ENCODE data around the gene TRPM6. TPM values are rescaled to one million over a fixed set of nuclear protein-coding genes. Genes with fewer than 3 reads are reported as not detected.

The TRPM6 gene
- total and polyA plus RNA-seq, 2 experiments from 2014 or later = not detected

GRCh38 chr9:74800226-74800625 is 87.5 kb downstream of the TRPM6 start:
- Histone ChIP-seq H2AFZ (no peak overlapping the region), H3K27me3 (replicated peaks; ENCODE audit: insufficient read depth) (peaks cover 12% of the 10 kb centered on the region; the same call in 1 of the 2 replicates), H3K4me3 (no peak overlapping the region), H3K4me1 (ENCODE audit: insufficient read depth) (no peaks in the 10 kb centered on the region), H3K4me2 (ENCODE audit: unreplicated experiment) (no peak overlapping the region), H3K9ac (no peak overlapping the region), H3K27ac (no peak overlapping the region), H3K36me3 (ENCODE audit: low read depth) (no peaks in the 10 kb centered on the region), H3K9me2 (ENCODE audit: insufficient read depth) (no peaks in the 10 kb centered on the region), H3K9me3 (ENCODE audit: low read depth) (no peaks in the 10 kb centered on the region), H3K79me2 (ENCODE audit: insufficient read depth) (no peaks in the 10 kb centered on the region), H4K20me1 (ENCODE audit: insufficient read depth) (no peaks in the 10 kb centered on the region), H3F3A (ENCODE audit: insufficient read depth) (no peaks in the 10 kb centered on the region)
- no peak for TF ChIP-seq EZH2 (IDR thresholded peaks at IDR 0.05; ENCODE audit: insufficient read depth, poor library complexity, severe bottlenecking)
- TF ChIP-seq EZH2phosphoT487 (IDR thresholded peaks at IDR 0.05; ENCODE audit: insufficient read depth, low read depth) = no peak
- WGBS, 2 experiments (ENCODE audit: low coverage in 1 of 2, low lambda C conversion rate in 2 of 2, missing lambda C conversion rate in 2 of 2) = 55 to 60% methylated on average over 7 of the region's 7 CpGs
- no peak for DNase-seq
- in situ Hi-C loops (cut with MboI) = no loop called here

- DNase-seq = no peak
- no peaks in the 10 kb centered on the region for H3K4me1 ChIP-seq (ENCODE audit: insufficient read depth)
- no peaks in the 10 kb centered on the region for H3F3A ChIP-seq (ENCODE audit: insufficient read depth)
- 0% methylated on average over 1 of the region's 1 CpG for WGBS, 2 experiments (ENCODE audit: low coverage in 1 of 2, low lambda C conversion rate in 2 of 2, missing lambda C conversion rate in 2 of 2)
- H3K27me3 ChIP-seq (replicated peaks; ENCODE audit: insufficient read depth) = peaks cover 12% of the 10 kb centered on the region; the same call in 1 of the 2 replicates
- no peaks in the 10 kb centered on the region for H3K9me3 ChIP-seq (ENCODE audit: low read depth)
- H3K4me2 ChIP-seq (ENCODE audit: unreplicated experiment) = no peak overlapping the region
- H3K9ac ChIP-seq = no peak overlapping the region
- H3K36me3 ChIP-seq (ENCODE audit: low read depth) = no peaks in the 10 kb centered on the region
- H3K4me3 ChIP-seq = no peak overlapping the region
- in situ Hi-C loops (cut with MboI) = no loop called here
- no peak for TF ChIP-seq EZH2 (IDR thresholded peaks at IDR 0.05; ENCODE audit: insufficient read depth, poor library complexity, severe bottlenecking)
- no peak for TF ChIP-seq EZH2phosphoT487 (IDR thresholded peaks at IDR 0.05; ENCODE audit: insufficient read depth, low read depth)
- H3K27ac ChIP-seq = no peak overlapping the region
- H4K20me1 ChIP-seq (ENCODE audit: insufficient read depth) = no peaks in the 10 kb centered on the region
- no peaks in the 10 kb centered on the region for H3K9me2 ChIP-seq (ENCODE audit: insufficient read depth)
- H3K79me2 ChIP-seq (ENCODE audit: insufficient read depth) = no peaks in the 10 kb centered on the region
- no peak overlapping the region for H2AFZ ChIP-seq
Measured at GRCh38 chr9:74795803-74796202, 91.9 kb downstream of the TRPM6 start.

GRCh38 chr9:74795081-74795480 is 92.6 kb downstream of the TRPM6 start:
- in situ Hi-C loops (cut with MboI) = no loop called here
- 45 to 55% methylated on average over 4 of the region's 4 CpGs for WGBS, 2 experiments (ENCODE audit: low coverage in 1 of 2, low lambda C conversion rate in 2 of 2, missing lambda C conversion rate in 2 of 2)
- no peak overlapping the region for H2AFZ ChIP-seq
- no peaks in the 10 kb centered on the region for H3K79me2 ChIP-seq (ENCODE audit: insufficient read depth)
- no peaks in the 10 kb centered on the region for H3F3A ChIP-seq (ENCODE audit: insufficient read depth)
- no peak overlapping the region for H3K9ac ChIP-seq
- H4K20me1 ChIP-seq (ENCODE audit: insufficient read depth) = no peaks in the 10 kb centered on the region
- H3K27me3 ChIP-seq (replicated peaks; ENCODE audit: insufficient read depth) = peaks cover 7% of the 10 kb centered on the region; the same call in 1 of the 2 replicates
- H3K9me2 ChIP-seq (ENCODE audit: insufficient read depth) = no peaks in the 10 kb centered on the region
- H3K27ac ChIP-seq = no peak overlapping the region
- no peak for DNase-seq
- TF ChIP-seq EZH2phosphoT487 (IDR thresholded peaks at IDR 0.05; ENCODE audit: insufficient read depth, low read depth) (no peak), EZH2 (IDR thresholded peaks at IDR 0.05; ENCODE audit: insufficient read depth, poor library complexity, severe bottlenecking) (no peak)
- no peaks in the 10 kb centered on the region for H3K9me3 ChIP-seq (ENCODE audit: low read depth)
- no peak overlapping the region for H3K4me3 ChIP-seq
- no peaks in the 10 kb centered on the region for H3K36me3 ChIP-seq (ENCODE audit: low read depth)
- H3K4me2 ChIP-seq (ENCODE audit: unreplicated experiment) = no peak overlapping the region
- no peaks in the 10 kb centered on the region for H3K4me1 ChIP-seq (ENCODE audit: insufficient read depth)

- peak; percentile 59 for DNase-seq
Measured at GRCh38 chr9:74784506-74784905, 103.2 kb downstream of the TRPM6 start.

More at GRCh38 chr9:74784506-74784905, 103.2 kb downstream of the TRPM6 start:
- WGBS, 2 experiments (ENCODE audit: low coverage in 1 of 2, low lambda C conversion rate in 2 of 2, missing lambda C conversion rate in 2 of 2) = 27 to 28% methylated on average over 5 of the region's 5 CpGs
- no peak overlapping the region for H3K4me3 ChIP-seq
- no peak overlapping the region for H3K4me2 ChIP-seq (ENCODE audit: unreplicated experiment)
- H3K9me3 ChIP-seq (ENCODE audit: low read depth) = no peaks in the 10 kb centered on the region
- no peaks in the 10 kb centered on the region for H3K36me3 ChIP-seq (ENCODE audit: low read depth)
- in situ Hi-C loops (cut with MboI) = no loop called here
- no peak overlapping the region for H3K9ac ChIP-seq
- no peaks in the 10 kb centered on the region for H3K9me2 ChIP-seq (ENCODE audit: insufficient read depth)
- TF ChIP-seq EZH2 (IDR thresholded peaks at IDR 0.05; ENCODE audit: insufficient read depth, poor library complexity, severe bottlenecking) (no peak), EZH2phosphoT487 (IDR thresholded peaks at IDR 0.05; ENCODE audit: insufficient read depth, low read depth) (no peak)
- H2AFZ ChIP-seq = no peak overlapping the region
- no peak overlapping the region for H3K27ac ChIP-seq
- no peaks in the 10 kb centered on the region for H3K79me2 ChIP-seq (ENCODE audit: insufficient read depth)
- H3F3A ChIP-seq (ENCODE audit: insufficient read depth) = 0 out of 2 replicates have a peak, but pooled peaks cover 5% of the 10 kb centered on the region
- no peaks in the 10 kb centered on the region for H3K27me3 ChIP-seq (replicated peaks; ENCODE audit: insufficient read depth)
- H4K20me1 ChIP-seq (ENCODE audit: insufficient read depth) = no peaks in the 10 kb centered on the region
- H3K4me1 ChIP-seq (ENCODE audit: insufficient read depth) = peaks cover 6% of the 10 kb centered on the region; the same call in 1 of the 2 replicates
